NOMO-1 (cell line): ENCODE results near the gene ZDHHC22.
A peak's percentile ranks its signal among the peaks of the same experiment; 100 is the strongest.

Source experiments
- DNase-seq, 2 experiments: peaks; one replicate each; lab custom pipeline; 2025; ENCODE audit not compliant: unreplicated experiment in 2 of 2; lab: John Stamatoyannopoulos, UW

Gene ZDHHC22

DNA sequence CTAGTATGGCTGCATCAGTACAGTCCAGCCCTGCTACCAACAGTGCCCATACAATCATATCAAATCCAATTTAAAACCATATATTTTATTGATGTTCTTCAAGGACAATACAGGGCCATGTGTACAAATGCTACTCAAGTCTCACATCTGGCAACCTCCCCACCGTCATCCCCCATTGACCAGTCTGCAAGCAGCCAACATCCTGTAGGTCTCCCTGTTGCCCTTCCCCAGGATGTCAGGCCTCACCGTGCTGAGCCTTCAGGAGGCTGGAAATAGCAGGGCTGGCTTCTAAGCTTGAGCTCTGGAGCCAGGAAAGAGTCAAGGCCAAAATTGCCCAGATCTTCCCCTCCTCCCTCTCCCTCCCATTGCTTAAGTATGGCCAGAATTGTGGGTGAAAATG lies 10.4 kb downstream of the ZDHHC22 start:
- DNase-seq = no peak

- no peak for DNase-seq
Observed at GRCh38 chr14:77130386-77130785, 11.2 kb downstream of the ZDHHC22 start.

DNA sequence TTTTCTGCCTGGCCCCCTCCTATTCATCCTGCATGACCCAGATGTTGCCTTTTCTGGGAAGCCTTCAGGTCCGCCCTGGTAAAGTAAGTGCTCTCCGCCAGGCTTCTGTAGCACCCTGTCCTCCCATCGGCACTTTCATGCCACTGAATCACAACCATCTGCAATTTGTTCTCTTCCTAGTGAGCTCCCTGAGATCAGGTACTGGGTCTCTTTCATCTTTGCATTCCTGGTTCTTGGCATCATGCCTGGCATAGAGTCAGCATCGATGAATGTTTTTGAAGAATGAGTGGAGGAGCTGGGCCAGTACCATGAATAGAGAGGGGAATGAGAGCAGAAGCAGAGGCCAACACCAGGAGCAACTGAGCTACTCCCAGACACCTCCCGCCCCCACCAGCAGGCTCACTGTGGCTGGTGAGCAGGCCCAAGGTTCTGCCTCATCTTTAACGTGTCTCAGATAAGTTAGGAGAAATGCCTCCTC lies 13.1 kb downstream of the ZDHHC22 start:
- no peak for DNase-seq

GRCh38 chr14:77126461-77126990 lies 15.1 kb downstream of the ZDHHC22 start:
- no peak for DNase-seq

DNA sequence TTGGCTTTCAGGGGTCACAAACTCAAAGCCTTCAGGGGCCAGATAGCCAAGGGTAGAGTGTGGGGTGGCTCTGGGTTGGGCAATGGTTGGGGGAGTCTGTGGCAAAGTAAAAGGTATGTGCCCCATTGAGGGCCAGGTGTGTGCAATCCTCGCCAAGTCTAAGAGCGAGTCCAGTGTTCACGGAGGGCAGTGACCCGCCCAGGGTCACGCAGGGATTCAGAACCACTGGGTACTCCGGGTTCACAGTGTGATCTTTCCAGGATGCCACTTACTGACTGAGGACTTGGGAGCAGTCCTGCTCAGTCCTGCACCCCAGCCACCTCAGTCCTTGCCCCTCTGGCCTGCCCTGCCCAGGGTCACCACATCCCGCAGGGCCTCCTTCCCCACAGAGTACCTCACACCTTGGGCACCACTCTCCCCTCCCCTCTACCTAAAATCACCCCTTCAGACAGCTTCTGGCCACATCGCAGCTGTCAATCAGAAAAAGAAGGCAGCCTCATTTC lies 15.7 kb downstream of the ZDHHC22 start:
- no peak for DNase-seq

DNA sequence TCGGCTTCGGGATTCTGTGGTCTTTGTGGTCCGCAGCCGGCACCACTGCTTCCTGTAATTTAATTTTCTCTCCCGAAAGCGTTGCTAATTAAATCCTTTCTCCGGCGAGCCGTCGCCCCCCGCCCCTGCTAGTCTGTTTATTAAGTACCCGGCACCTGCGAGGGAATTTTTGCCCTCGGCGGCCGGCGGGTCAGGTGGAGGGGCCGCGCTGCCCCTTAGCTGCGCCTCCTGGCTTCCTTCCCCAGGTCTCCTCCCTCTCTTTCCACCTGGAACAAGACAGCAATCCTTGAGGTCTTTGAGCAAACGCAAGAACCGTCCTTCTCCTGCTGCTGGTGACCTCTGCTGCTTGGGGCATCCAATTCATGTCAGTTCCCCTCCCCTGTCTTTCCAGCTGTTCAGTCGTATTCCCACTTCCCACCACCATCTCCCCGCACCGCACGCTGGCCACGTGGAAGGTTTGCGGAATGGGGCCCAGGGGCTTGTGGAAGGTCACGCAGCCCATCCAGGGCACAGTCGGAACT lies 16.2 kb downstream of the ZDHHC22 start:
- no peak for DNase-seq

- peak; percentile 28 to 68 for DNase-seq
Observed at GRCh38 chr14:77124345-77125280, 17.0 kb downstream of the ZDHHC22 start.

GRCh38 chr14:77123381-77124325 lies 17.9 kb downstream of the ZDHHC22 start:
- DNase-seq = no peak

DNA sequence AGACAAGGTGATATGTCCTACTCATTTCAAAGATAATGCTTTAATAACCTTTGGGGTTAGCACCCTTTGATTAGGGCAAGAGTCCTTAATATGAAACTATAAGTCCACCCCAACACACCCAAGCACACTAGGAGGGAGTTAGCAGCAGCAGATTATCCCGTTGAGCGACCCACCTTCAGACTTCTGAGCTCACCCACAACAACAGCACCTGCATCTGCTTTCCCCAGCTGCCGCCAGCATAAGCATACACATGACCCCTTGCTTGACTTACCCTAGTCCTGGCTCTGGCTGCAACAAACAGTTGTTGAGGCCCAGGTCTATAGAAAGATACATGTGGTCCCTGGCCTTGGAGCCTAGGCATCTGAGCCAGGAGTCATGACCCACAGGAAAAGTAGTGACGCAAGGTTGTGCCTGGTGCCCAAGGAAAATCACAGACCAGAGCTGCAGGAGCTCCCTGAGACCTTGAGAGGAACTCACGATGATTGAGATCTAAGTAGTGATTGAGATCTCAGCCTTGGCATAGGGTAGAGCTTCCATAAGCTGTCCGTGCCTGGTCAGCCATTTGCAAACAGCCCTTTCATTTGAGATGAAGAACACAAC lies 19.0 kb downstream of the ZDHHC22 start:
- DNase-seq = no peak

GRCh38 chr14:77120771-77121743 lies 20.5 kb downstream of the ZDHHC22 start:
- peak; percentile 71 to 90 for DNase-seq

GRCh38 chr14:77119851-77120250 lies 21.7 kb downstream of the ZDHHC22 start:
- DNase-seq = no peak

- no peak for DNase-seq
Observed at GRCh38 chr14:77116172-77116817, 25.3 kb downstream of the ZDHHC22 start.

DNA sequence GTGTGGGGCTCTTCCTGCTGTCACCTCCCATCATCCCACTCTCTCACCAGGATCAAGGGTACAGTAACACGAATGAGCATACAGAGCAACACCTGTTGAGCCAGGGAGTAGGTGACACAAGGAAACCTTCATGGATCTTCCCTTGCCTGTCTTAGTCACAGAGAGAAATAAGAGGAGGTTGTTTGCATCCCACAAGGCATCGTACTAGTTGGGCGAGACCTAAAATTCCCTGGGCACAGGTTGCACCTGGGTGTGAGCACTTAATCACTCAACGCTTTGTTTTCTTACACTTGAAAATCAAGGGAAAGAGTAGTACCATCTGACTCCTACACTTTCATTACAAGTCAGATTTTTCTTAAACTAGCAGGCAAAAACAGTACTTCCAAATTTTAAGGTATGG lies 27.0 kb downstream of the ZDHHC22 start:
- DNase-seq = no peak

DNA sequence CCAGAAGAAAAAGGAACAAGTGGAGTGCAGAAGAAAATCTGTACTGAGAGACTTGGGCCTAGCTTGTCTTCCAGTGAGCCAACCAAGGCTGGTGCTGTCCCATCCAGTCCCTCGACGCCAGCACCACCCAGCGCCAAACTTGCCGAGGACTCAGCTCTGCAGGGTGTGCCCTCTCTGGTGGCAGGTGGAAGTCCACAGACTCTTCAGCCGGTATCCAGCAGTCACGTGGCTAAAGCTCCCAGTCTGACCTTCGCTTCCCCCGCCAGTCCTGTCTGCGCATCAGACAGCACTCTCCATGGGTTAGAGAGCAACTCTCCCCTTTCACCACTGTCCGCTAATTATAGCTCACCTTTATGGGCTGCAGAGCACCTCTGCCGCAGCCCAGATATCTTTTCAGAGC lies 27.9 kb downstream of the ZDHHC22 start:
- DNase-seq = no peak

DNA sequence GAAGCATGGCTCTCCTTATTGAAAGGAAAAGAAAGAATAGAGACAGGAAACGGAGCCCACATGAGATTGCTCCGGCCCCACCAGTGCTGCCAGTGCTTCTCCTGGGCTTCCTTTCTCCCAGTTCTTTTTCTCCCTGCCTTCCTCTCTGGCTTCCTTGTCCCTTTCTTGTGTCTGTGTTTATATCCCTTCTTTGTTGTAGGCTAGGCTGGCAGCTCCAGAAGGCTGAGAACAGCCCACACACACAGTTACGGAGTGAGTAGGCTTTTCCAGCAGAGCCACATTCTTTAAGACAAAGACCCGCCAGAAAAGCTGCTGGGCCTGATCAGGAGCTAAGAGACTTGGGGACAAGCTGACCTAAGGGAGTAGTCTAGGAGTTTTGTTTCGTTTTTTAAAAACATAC lies 30.6 kb downstream of the ZDHHC22 start:
- no peak for DNase-seq

DNA sequence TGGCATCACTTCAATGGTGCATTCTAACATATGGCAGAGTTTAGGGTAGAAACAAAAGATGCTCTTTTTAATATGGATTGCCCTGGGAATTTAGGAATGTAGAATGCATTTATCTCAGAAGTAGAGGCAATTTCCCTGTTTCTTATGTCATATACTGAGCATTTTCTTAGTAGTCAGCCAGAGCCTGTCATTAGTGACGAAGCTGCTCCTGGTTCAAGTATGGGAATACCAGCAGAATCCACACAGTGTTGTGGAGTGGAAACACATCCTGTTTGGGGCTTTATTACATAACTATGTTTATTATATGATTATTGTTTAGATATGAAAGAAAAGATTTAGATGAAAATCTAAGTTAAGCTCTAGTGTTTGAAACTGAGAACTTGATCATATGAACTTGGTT lies 31.3 kb downstream of the ZDHHC22 start:
- no peak for DNase-seq

DNA sequence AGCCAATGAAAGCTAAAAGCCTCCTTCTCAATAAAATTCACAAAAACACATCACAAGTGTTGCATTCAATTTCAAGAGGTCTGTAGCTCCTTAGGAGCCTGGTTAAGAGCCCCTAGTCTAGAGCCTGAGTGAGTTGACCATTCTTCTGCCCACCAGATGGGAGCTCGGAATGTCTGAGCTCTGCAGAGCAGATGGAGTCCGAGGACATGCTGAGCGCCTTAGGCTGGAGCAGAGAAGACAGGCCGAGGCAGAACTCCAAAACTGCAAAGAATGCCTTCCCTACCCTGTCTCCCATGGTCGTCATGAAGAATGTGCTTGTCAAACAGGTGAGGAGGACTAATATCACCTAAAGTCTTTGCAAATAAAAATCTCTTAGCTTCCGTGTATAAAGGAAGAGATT lies 31.9 kb downstream of the ZDHHC22 start:
- no peak for DNase-seq

DNA sequence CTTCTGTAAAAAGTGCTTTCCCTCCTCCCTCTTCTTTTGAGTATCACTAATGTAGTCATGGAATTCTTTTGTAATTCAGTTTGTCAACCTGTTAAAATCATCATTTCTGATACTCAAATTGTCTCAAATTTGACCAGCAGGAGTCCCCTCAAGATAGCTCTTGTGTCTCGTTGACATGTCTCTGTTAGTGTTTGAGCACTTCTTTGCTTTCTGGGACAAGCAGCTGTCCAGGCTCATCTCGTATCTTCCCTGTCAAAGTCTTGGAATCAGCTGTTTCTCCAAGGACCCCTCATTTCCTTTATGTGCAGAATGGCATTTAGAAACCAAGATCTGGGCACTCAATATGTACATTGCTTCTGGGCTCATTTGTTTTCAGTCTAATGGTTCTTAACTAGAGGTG lies 32.8 kb downstream of the ZDHHC22 start:
- no peak for DNase-seq

GRCh38 chr14:77107228-77107627 lies 34.4 kb downstream of the ZDHHC22 start:
- no peak for DNase-seq
